ENCODE data around the gene MYL7. TPM values are rescaled to one million over a fixed set of nuclear protein-coding genes. Genes with fewer than 3 reads are reported as not detected.

The MYL7 gene
- total RNA-seq, 1 donor from 2014 or later: 0.82 TPM

GRCh38 chr7:44156453-44157010 lies 15.4 kb upstream of the MYL7 start:
- H3K36me3 Mint-ChIP-seq (ENCODE audit: low read depth, unreplicated experiment): no peaks in the 10 kb centered on the region
- H3K4me1 Mint-ChIP-seq (ENCODE audit: unreplicated experiment): no peaks in the 10 kb centered on the region
- H3K27ac Mint-ChIP-seq (ENCODE audit: unreplicated experiment): no peak overlapping the region
- H3K4me3 Mint-ChIP-seq (ENCODE audit: unreplicated experiment): no peak overlapping the region
- no peak for TF ChIP-seq CTCF (IDR thresholded peaks at IDR 0.05; ENCODE audit: unreplicated experiment)
- peaks cover 10% of the 10 kb centered on the region for H3K27me3 Mint-ChIP-seq (ENCODE audit: unreplicated experiment)
- H3K9me3 Mint-ChIP-seq (ENCODE audit: unreplicated experiment): no peaks in the 10 kb centered on the region
- DNase-seq (ENCODE audit: low spot score): no peak

GRCh38 chr7:44155191-44156185 lies 14.4 kb upstream of the MYL7 start:
- no peak for DNase-seq (ENCODE audit: low spot score)
- no peak for TF ChIP-seq CTCF (IDR thresholded peaks at IDR 0.05; ENCODE audit: unreplicated experiment)
- no peaks in the 10 kb centered on the region for H3K9me3 Mint-ChIP-seq (ENCODE audit: unreplicated experiment)
- H3K27me3 Mint-ChIP-seq (ENCODE audit: unreplicated experiment): peaks cover 11% of the 10 kb centered on the region
- H3K36me3 Mint-ChIP-seq (ENCODE audit: low read depth, unreplicated experiment): no peaks in the 10 kb centered on the region
- H3K27ac Mint-ChIP-seq (ENCODE audit: unreplicated experiment): no peak overlapping the region
- no peaks in the 10 kb centered on the region for H3K4me1 Mint-ChIP-seq (ENCODE audit: unreplicated experiment)
- no peak overlapping the region for H3K4me3 Mint-ChIP-seq (ENCODE audit: unreplicated experiment)

- DNase-seq (ENCODE audit: low spot score): no peak
- Mint-ChIP-seq H3K36me3 (ENCODE audit: low read depth, unreplicated experiment) (no peaks in the 10 kb centered on the region), H3K4me1 (ENCODE audit: unreplicated experiment) (no peaks in the 10 kb centered on the region), H3K27me3 (ENCODE audit: unreplicated experiment) (peaks cover 9% of the 10 kb centered on the region), H3K27ac (ENCODE audit: unreplicated experiment) (no peak overlapping the region), H3K9me3 (ENCODE audit: unreplicated experiment) (no peaks in the 10 kb centered on the region), H3K4me3 (ENCODE audit: unreplicated experiment) (no peak overlapping the region)
- TF ChIP-seq CTCF (IDR thresholded peaks at IDR 0.05; ENCODE audit: unreplicated experiment): no peak
Measured at GRCh38 chr7:44154703-44155102, 13.6 kb upstream of the MYL7 start.

- Mint-ChIP-seq H3K27me3 (ENCODE audit: unreplicated experiment) (peaks cover 9% of the 10 kb centered on the region), H3K27ac (ENCODE audit: unreplicated experiment) (no peak overlapping the region), H3K9me3 (ENCODE audit: unreplicated experiment) (no peaks in the 10 kb centered on the region), H3K36me3 (ENCODE audit: low read depth, unreplicated experiment) (no peaks in the 10 kb centered on the region), H3K4me3 (ENCODE audit: unreplicated experiment) (no peak overlapping the region), H3K4me1 (ENCODE audit: unreplicated experiment) (no peaks in the 10 kb centered on the region)
- TF ChIP-seq CTCF (IDR thresholded peaks at IDR 0.05; ENCODE audit: unreplicated experiment): no peak
- DNase-seq (ENCODE audit: low spot score): no peak
Measured at GRCh38 chr7:44153948-44154335, 12.8 kb upstream of the MYL7 start.
